ENCODE results near the gene KRT12.
"Not testable (repeated sequence)": the region's sequence is repeated elsewhere in the genome, so short reads cannot be mapped to it uniquely, and the experiment has no call there.

KRT12 gene

DNA sequence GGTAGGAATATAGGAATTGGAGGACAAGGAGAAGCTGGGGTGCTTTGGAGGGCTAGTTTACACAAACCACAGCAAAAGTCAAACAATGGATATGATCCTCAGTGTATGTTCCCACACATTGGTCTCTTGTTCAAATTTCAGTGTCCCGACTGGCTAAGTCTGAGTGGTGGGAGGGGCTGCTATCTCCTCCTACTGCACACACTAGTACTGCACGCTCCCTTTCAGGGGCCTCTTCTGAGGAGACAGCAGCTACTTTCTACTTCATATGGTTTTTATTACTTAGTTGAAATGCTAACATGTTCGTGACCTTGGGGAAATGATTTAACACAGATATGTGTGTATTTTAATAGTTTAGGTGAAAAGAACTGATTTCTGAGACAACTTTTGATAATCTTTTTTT, 25.8 kb downstream of the KRT12 start:
- DNase-seq: no peak

GRCh38 chr17:40839194-40839593, 27.8 kb downstream of the KRT12 start:
- DNase-seq: no peak

DNA sequence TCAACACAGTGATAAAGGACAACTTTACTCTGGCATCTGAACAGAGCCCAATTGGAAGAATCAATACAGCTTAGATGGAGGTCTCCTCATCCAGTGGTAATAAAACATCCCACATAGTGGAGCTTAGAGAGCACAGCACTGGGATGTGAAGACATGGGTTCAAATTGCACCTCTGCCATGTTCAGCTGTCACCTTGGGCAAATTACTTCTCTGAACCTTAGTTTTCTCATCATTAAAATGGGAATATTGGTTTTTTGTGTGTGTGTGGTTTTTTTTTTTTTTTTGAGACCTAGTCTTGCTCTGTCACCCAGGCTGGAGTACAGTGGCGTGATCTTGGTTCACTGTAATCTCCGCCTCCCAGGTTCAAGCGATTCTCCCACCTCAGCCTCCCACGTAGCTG, 31.0 kb downstream of the KRT12 start:
- DNase-seq: no peak

DNA sequence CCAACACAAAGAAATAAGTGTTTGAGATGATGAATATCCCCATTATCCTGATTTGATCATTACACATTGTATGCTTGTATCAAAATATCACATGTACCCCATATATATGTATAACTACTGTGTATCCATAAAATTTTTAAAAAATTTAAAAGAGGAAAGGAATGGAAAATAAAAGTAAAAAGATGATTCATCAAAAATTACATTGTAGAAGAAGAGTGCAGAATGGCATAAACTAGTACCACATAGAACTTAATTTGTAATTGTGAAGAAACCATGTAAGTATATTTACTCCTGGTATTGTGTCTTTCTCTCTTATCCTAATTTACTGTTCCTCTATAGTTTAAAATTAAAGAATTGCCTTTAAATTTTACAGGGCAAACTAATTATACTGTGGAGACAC, 33.1 kb downstream of the KRT12 start:
- no peak for DNase-seq

DNA sequence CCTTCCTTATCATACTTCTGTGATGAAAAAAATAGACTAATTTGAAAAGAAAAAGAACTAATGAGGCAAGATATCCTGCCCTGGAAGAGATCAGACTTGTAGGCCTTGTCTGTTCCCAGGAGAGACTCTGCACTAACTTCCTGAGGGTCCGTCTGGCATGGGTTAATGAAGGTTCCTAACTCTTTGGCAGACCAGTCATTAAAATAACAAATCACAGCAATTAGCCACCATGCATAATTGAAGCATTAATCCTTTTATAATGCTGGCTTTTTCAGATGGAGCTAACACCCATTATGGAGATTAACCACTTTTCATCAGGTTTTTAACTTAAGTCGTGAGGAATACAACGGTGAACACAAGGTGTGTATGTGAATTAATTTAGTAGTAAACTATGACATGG, 34.2 kb downstream of the KRT12 start:
- DNase-seq: no peak

GRCh38 chr17:40830085-40830776, 36.8 kb downstream of the KRT12 start:
- DNase-seq: no peak

DNA sequence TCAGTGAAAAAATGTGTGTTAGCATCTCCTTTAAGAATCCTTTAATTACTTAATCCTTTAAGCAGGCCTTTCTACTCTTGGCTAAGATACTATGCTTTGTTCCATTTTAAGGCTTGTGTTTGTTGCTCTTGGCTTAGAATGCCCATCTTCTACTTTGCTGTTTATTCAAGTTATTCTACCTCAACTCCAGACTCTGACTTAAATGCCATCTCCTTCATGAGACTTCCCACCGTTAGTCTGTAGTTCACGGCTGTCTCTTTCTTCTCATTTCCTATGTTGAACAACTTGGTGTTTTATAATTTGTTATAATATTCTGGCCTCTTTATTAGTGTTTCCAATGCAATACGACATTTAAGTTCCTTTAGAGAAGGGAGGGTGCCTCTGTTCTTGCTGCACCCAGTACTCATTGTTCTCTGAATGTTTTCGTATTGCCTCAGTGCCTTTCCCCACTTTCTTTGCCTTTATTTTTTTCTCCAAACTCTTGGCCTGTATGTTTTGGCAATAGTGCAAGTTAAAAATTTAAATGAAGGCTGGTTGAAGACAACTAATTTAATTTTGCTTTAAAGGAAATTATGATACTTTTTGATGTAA, 38.5 kb downstream of the KRT12 start:
- no peak for DNase-seq

GRCh38 chr17:40827746-40828453, 39.1 kb downstream of the KRT12 start:
- DNase-seq: peak; percentile 9

DNA sequence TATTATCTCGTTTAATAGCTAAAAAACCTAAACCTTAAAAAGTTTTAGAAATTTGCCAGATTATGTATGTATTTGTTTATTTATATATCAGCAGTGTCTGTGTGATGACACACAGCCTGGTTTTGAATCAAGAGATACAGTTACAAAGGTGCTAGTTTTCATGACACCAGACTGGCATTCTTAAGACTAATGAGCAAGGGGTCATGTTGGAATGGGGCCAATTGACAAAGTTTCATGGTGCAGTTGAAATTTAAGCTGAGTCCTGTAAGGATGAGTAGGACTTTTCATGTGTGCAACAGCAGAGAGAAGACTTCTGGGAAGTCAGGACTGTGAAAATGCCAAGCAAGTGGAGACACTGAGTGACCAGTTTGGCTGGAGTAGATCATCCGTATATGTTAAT, 41.4 kb downstream of the KRT12 start:
- no peak for DNase-seq

DNA sequence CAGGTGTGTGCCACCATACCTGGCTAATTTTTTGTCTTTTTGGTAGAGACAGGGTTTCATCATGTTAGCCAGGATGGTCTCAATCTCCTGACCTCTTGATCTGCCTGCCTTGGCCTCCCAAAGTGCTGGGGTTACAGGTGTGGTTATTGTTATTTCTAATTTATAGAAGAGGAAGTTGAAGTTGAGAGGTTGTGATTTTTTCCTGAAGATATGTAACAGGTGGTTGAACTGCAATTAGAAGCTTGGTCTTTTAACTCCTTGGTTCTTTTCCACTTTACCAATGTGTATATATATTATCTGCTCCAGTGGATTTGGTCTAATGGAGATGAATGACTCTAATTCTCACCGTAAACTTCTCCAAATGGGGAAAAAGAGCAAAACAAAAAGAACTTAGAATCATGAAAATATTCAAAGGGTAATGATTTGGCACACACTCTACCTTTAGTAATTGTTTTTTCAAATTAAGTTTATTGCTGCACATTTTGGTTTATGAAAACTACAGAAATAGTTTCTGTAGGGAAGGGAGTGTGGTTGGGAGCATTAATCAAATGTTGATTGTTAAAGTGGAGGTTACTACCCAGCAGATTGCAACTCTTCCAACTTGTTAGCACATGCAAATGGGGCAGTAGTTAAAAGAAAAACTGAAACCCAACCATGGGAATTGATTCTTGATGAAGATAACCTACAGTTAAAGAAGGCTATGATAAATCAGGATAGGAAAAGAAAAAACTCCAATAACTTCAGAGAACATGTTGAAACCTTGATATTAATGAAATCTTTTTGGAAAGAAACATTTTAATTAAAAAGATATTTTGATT, 42.8 kb downstream of the KRT12 start:
- no peak for DNase-seq

- DNase-seq: no peak
Measured at GRCh38 chr17:40822132-40822812, 44.8 kb downstream of the KRT12 start, which contains the start of gene KRT10. Gene KRT10, minus strand, starts transcription at chr17:40822614. Its CDS starts 29 bp downstream, at chr17:40822585.

GRCh38 chr17:40821536-40821935, 45.5 kb downstream of the KRT12 start:
- no peak for DNase-seq

- DNase-seq: peak; percentile 9
Measured at GRCh38 chr17:40820228-40820838, 46.7 kb downstream of the KRT12 start.

GRCh38 chr17:40819528-40820125, 47.4 kb downstream of the KRT12 start:
- no peak for DNase-seq

DNA sequence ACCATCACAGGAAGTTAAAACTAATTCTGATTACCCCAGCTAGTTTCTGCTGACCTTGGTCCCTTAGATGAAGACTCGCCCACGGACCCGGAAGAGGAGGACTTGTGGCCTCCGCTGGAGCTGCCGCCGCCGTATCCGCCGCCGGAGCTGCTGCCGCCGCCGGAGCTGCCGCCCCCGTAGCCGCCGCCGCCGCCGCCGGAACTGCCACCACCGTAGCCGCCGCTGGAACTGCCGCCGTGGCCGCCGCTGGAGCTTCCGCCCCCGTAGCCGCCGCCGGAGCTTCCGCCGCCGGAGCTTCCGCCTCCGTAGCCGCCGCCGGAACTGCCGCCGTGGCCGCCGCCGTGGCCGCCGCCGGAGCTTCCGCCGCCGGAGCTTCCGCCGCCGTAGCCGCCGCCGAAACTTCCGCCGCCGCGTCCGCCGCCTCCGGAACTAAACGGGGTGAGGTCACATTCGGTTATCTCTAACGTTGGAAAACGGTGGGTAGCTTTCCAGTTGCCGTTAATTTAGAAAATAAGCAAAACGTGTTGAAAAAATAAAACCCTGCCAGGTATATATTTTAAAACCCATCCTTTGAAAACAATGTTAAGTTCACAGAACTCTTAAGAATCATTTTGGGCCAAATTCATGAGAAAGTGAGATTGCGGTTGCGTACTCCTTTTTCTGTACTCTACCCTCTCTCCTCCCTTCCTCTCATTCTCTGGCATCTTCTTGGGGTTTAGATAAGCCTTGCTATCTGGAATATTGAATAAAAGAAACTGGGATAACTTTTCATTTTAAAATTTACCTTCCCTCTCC, 48.1 kb downstream of the KRT12 start:
- DNase-seq: peak; percentile 85

DNA sequence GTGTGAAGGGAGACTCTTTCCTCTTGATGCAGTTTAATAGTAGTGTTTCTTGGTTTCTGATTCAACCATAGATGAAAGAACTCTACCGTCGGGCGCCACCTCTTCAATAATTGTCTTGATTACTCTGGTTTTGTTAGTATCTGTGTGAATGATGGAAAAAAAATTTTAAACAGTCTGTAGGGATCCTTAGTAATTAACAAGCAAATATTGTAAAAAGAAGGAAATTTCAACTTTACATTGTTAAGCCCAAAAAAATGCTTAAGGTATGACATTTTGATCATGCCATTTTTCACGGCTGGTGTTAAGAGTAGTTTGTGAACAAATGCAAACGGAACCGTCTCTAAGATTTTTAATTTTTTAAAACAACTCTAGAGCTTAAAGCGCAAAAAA, 48.7 kb downstream of the KRT12 start:
- no peak for DNase-seq

DNA sequence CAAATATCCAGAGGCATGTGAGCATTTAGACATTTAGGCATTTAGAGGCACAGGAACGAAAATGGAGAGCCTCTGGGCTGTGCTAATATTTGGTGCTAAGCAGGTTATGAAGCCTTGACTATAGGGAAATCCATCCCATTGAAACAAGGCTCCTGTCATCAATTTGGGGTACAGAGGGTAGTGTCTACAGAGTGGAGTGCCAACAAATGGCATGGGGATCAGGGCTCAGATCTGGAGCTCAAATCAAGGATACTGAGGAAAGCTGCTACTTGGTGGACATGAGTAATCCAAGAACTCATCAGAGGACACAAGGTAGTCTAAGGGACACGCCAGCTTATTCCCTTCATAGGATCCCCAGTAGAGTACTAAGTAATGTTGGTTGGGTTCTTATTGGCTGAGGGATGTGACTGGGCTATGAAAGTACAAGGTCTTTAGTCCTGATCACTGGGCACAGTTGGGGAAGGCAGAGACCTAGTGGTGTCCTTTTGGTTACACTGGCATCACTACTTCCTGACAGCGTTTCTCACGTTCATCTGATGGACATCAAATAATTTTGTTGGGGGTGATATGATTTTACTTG, 49.8 kb downstream of the KRT12 start:
- DNase-seq: no peak

- DNase-seq: no peak
Measured at GRCh38 chr17:40816569-40816968, 50.5 kb downstream of the KRT12 start.

- no peak for DNase-seq
Measured at GRCh38 chr17:40815381-40815780, 51.6 kb downstream of the KRT12 start.

DNA sequence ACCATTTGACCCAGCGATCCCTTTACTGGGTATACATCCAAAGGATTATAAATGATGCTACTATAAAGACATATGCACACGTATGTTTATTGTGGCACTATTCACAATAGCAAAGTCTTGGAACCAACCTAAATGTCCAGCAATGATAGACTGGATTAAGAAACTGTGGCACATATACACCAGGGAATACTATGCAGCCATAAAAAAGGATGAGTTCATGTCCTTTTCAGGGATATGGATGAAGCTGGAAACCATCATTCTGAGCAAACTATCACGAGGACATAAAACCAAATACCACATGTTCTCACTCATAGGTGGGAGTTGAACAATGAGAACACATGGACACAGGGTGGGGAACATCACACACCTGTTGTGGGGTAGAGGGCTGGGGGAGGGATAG, 52.4 kb downstream of the KRT12 start:
- DNase-seq: not testable (repeated sequence)

- no peak for DNase-seq
Measured at GRCh38 chr17:40813804-40814203, 53.2 kb downstream of the KRT12 start.

Data from stimulated activated CD4-positive, alpha-beta T cell treated with anti-CD3 and anti-CD28 coated beads, Interleukin-1b, Interleukin-23, amount 100 ng/mL, for 48 hours (primary cell).